Mucosa of stomach (tissue), 1 donor: ENCODE data around the gene FASN.

Experiments
- H3K27me3 ChIP-seq: one replicate; pipeline ENCODE4 v1.7.0; 2013; ENCODE audit warnings: mild to moderate bottlenecking, low read length; ENCODE audit not compliant: control insufficient read depth, insufficient read depth
- H3K36me3 ChIP-seq: one replicate; pipeline ENCODE4 v1.7.0; 2013; ENCODE audit warnings: low read length; ENCODE audit not compliant: control insufficient read depth, insufficient read depth
- H3K4me1 ChIP-seq: one replicate; pipeline ENCODE4 v1.7.0; 2013; ENCODE audit warnings: mild to moderate bottlenecking, low read length; ENCODE audit not compliant: control insufficient read depth, insufficient read depth
- H3K4me3 ChIP-seq: one replicate; pipeline ENCODE4 v1.7.0; 2013; ENCODE audit warnings: low read length
- H3K9ac ChIP-seq: one replicate; pipeline ENCODE4 v1.7.0; 2013; ENCODE audit warnings: mild to moderate bottlenecking, low read length, moderate library complexity
- H3K9me3 ChIP-seq: one replicate; pipeline ENCODE4 v1.7.0; 2013; ENCODE audit warnings: mild to moderate bottlenecking, low read length, moderate library complexity; ENCODE audit not compliant: control insufficient read depth
- donor health status: Pancreatic carcinoma.

The FASN gene

DNA sequence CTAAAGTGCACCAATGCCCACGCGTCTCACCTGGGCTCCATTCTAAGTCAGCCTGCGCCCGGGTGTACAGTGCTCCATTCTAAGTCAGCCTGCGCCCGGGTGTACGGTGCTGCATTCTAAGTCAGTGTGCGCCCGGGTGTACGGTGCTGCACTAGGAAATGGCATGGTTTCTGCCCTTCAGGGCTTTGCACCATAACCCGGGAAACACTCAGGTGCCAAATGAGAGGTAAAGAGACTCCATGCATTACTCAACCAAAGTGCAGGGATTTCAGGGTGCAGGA, 29.2 kb upstream of the FASN start:
- no peaks in the 10 kb centered on the region for H3K4me1 ChIP-seq
- no peaks in the 10 kb centered on the region for H3K36me3 ChIP-seq
- H3K9me3 ChIP-seq, result no peaks in the 10 kb centered on the region
- H3K4me3 ChIP-seq, result no peak overlapping the region
- H3K9ac ChIP-seq, result no peak overlapping the region
- no peaks in the 10 kb centered on the region for H3K27me3 ChIP-seq

- Histone ChIP-seq H3K36me3 (no peaks in the 10 kb centered on the region), H3K4me1 (no peaks in the 10 kb centered on the region), H3K9ac (no peak overlapping the region)
Measured at GRCh38 chr17:82126556-82127314, 28.7 kb upstream of the FASN start.

GRCh38 chr17:82124101-82124500, 26.1 kb upstream of the FASN start:
- no peaks in the 10 kb centered on the region for H3K4me1 ChIP-seq
- H3K4me3 ChIP-seq, result no peak overlapping the region
- no peaks in the 10 kb centered on the region for H3K36me3 ChIP-seq
- H3K9me3 ChIP-seq, result no peaks in the 10 kb centered on the region
- H3K27me3 ChIP-seq, result no peaks in the 10 kb centered on the region
- no peak overlapping the region for H3K9ac ChIP-seq

More at GRCh38 chr17:82126556-82127314, 28.7 kb upstream of the FASN start:
- H3K27me3 ChIP-seq, result no peaks in the 10 kb centered on the region
- no peaks in the 10 kb centered on the region for H3K9me3 ChIP-seq
- no peak overlapping the region for H3K4me3 ChIP-seq

- H3K4me3 ChIP-seq, result no peak overlapping the region
- no peak overlapping the region for H3K9ac ChIP-seq
- no peaks in the 10 kb centered on the region for H3K9me3 ChIP-seq
- H3K36me3 ChIP-seq, result no peaks in the 10 kb centered on the region
- H3K4me1 ChIP-seq, result peaks cover 8% of the 10 kb centered on the region
- H3K27me3 ChIP-seq, result no peaks in the 10 kb centered on the region
Measured at GRCh38 chr17:82121660-82122629, 23.9 kb upstream of the FASN start.

GRCh38 chr17:82121246-82121645, 23.2 kb upstream of the FASN start:
- Histone ChIP-seq H3K4me1 (peaks cover 8% of the 10 kb centered on the region), H3K9me3 (no peaks in the 10 kb centered on the region), H3K27me3 (no peaks in the 10 kb centered on the region), H3K9ac (no peak overlapping the region), H3K4me3 (no peak overlapping the region), H3K36me3 (no peaks in the 10 kb centered on the region)

DNA sequence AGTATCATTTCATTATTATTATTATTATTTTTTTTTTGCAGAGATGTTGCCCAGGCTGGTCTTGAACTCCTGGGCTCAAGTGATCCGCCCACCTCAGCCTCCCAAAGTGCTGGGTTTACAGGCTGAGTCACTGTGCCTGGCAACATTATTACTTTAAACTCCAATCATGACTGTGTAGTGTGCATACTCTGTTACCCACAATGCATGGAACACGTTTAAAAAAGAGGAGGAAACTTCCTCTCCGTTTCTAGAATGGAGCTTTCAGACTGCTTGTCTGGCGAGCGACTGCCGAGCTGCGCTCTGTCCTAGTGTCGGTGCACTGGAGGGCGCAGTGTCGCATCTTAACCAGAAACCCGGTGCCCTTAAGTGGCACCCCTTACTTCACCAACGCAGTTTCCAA, 22.1 kb upstream of the FASN start:
- H3K9me3 ChIP-seq, result no peaks in the 10 kb centered on the region
- H3K27me3 ChIP-seq, result no peaks in the 10 kb centered on the region
- H3K9ac ChIP-seq, result no peak overlapping the region
- no peaks in the 10 kb centered on the region for H3K36me3 ChIP-seq
- H3K4me3 ChIP-seq, result no peak overlapping the region
- peaks cover 8% of the 10 kb centered on the region for H3K4me1 ChIP-seq

- H3K9ac ChIP-seq, result peak overlapping the region; percentile 34
- peaks cover 8% of the 10 kb centered on the region for H3K4me1 ChIP-seq
- no peaks in the 10 kb centered on the region for H3K36me3 ChIP-seq
- peak overlapping the region; percentile 46 for H3K4me3 ChIP-seq
- no peaks in the 10 kb centered on the region for H3K9me3 ChIP-seq
- no peaks in the 10 kb centered on the region for H3K27me3 ChIP-seq
Measured at GRCh38 chr17:82118815-82119380, 20.9 kb upstream of the FASN start.

- Histone ChIP-seq H3K4me3 (peak overlapping the region; percentile 46), H3K9me3 (no peaks in the 10 kb centered on the region), H3K9ac (peak overlapping the region; percentile 34), H3K4me1 (peaks cover 8% of the 10 kb centered on the region), H3K36me3 (no peaks in the 10 kb centered on the region), H3K27me3 (no peaks in the 10 kb centered on the region)
Measured at GRCh38 chr17:82118168-82118814, 20.3 kb upstream of the FASN start.

GRCh38 chr17:82117139-82118090, 19.4 kb upstream of the FASN start:
- no peaks in the 10 kb centered on the region for H3K27me3 ChIP-seq
- peaks cover 8% of the 10 kb centered on the region for H3K4me1 ChIP-seq
- no peak overlapping the region for H3K9ac ChIP-seq
- no peaks in the 10 kb centered on the region for H3K9me3 ChIP-seq
- no peaks in the 10 kb centered on the region for H3K36me3 ChIP-seq
- no peak overlapping the region for H3K4me3 ChIP-seq

DNA sequence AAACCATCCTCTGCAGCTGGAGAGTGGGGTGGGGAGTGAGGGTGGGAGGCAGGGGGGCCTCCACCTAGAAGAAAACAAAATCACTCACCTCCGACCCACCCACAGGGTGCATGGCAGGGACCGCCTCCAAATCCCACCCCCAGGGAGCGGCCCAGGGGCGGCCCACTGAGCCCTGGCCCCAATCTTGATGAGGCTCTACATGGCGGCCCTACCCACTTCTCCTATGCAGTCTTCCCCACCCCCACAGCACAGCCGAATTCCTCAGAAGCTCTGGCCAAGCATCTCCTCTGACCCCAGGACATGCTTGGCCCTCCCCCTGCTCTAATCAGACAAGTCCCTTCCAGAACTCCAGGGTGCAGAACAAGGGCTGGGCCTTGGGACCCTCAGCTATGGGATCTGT, 18.2 kb upstream of the FASN start:
- Histone ChIP-seq H3K36me3 (no peaks in the 10 kb centered on the region), H3K9ac (no peak overlapping the region), H3K4me3 (no peak overlapping the region), H3K4me1 (peaks cover 8% of the 10 kb centered on the region), H3K27me3 (no peaks in the 10 kb centered on the region), H3K9me3 (no peaks in the 10 kb centered on the region)

DNA sequence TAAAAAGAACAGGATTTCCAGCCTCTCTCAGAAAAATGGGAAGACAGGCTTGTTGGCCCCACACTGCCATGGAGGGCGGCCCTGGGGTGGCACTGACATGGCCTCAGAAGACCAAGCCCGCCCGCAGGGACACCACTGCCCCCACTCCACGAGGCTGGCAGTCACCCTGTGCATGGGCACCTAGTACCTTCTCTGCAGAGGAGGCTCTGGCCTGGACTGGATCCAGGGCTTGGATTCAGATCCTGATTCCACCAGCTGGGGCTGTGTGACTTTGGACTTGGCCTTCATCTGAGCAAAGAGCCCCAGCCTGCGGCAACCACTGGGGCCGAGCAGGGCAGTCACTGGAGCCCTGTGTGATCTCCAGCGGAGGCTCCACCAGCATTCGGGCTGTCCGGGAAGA, 16.8 kb upstream of the FASN start:
- no peaks in the 10 kb centered on the region for H3K9me3 ChIP-seq
- no peaks in the 10 kb centered on the region for H3K36me3 ChIP-seq
- no peaks in the 10 kb centered on the region for H3K27me3 ChIP-seq
- no peak overlapping the region for H3K4me3 ChIP-seq
- peaks cover 12% of the 10 kb centered on the region for H3K4me1 ChIP-seq
- H3K9ac ChIP-seq, result no peak overlapping the region
